Mesendoderm (in vitro differentiated cells): Measurements from ENCODE around the gene SWSAP1.

ENCODE experiments used
- DNase-seq: peaks from one replicate; pipeline ENCODE4 v3.0.0; 2013
- H2AK5ac ChIP-seq: 2 replicates; pipeline ENCODE4 v1.6.1; 2013; ENCODE audit warnings: low read length, inconsistent platforms
- H2BK120ac ChIP-seq: 2 replicates; pipeline ENCODE4 v1.6.1; 2013; ENCODE audit warnings: low read depth, mild to moderate bottlenecking, low read length, moderate library complexity, mixed read lengths
- H2BK15ac ChIP-seq: replicated peaks from 2 replicates; pipeline ENCODE4 v1.6.1; 2013; ENCODE audit warnings: low read depth, mild to moderate bottlenecking, moderate library complexity
- H2BK5ac ChIP-seq: 2 replicates; pipeline ENCODE4 v1.6.1; 2013; ENCODE audit warnings: low read length, inconsistent platforms
- H3K18ac ChIP-seq: 2 replicates; pipeline ENCODE4 v1.6.1; 2013; ENCODE audit warnings: mild to moderate bottlenecking, low read length, mixed read lengths
- H3K23ac ChIP-seq: one replicate; pipeline ENCODE4 v1.6.1; 2013; ENCODE audit warnings: low read length
- H3K27ac ChIP-seq: 2 replicates; pipeline ENCODE4 v1.5.1; 2013; ENCODE audit warnings: low read depth, mild to moderate bottlenecking, inconsistent platforms, low read length, moderate library complexity
- H3K27me3 ChIP-seq: 2 replicates; pipeline ENCODE4 v1.6.1; 2013; ENCODE audit warnings: low read length, control low read depth, mild to moderate bottlenecking, inconsistent platforms; ENCODE audit not compliant: insufficient read depth, poor library complexity
- H3K36me3 ChIP-seq: 2 replicates; pipeline ENCODE4 v1.6.1; 2013; ENCODE audit warnings: low read length, inconsistent platforms; ENCODE audit not compliant: control insufficient read depth, insufficient read depth
- H3K4ac ChIP-seq: one replicate; pipeline ENCODE4 v1.6.1; 2013; ENCODE audit warnings: low read depth, mild to moderate bottlenecking, low read length, moderate library complexity
- H3K4me1 ChIP-seq: 2 replicates; pipeline ENCODE4 v1.6.1; 2013; ENCODE audit warnings: low read depth, low read length, inconsistent platforms; ENCODE audit not compliant: control insufficient read depth
- H3K4me2 ChIP-seq: 2 replicates; pipeline ENCODE4 v1.6.1; 2013; ENCODE audit warnings: low read length
- H3K4me3 ChIP-seq: 2 replicates; pipeline ENCODE4 v1.5.1; 2013; ENCODE audit warnings: mild to moderate bottlenecking, low read length
- H3K56ac ChIP-seq: one replicate; pipeline ENCODE4 v1.6.1; 2013; ENCODE audit warnings: low read length
- H3K79me1 ChIP-seq: 2 replicates; pipeline ENCODE4 v1.6.1; 2013; ENCODE audit warnings: low read length, inconsistent platforms
- H3K79me2 ChIP-seq: 2 replicates; pipeline ENCODE4 v1.6.1; 2013; ENCODE audit warnings: mild to moderate bottlenecking, low read length; ENCODE audit not compliant: control insufficient read depth, insufficient read depth
- H3K9ac ChIP-seq: 2 replicates; pipeline ENCODE4 v1.6.1; 2013; ENCODE audit warnings: low read length, inconsistent platforms
- H4K5ac ChIP-seq: one replicate; pipeline ENCODE4 v1.6.1; 2013; ENCODE audit warnings: low read length
- H4K8ac ChIP-seq: one replicate; pipeline ENCODE4 v1.6.1; 2013; ENCODE audit warnings: low read depth, mild to moderate bottlenecking, control low read depth, low read length, moderate library complexity
- WGBS: extraction: QIAGEN DNeasy Blood & Tissue Kit; methylation state at CpG from one replicate; pipeline ENCODE4 v1.1.7; 2013; ENCODE audit warnings: low lambda C conversion rate, missing lambda C conversion rate; ENCODE audit not compliant: insufficient coverage; ENCODE audit errors: extremely low coverage; 5-methylcytosine and 5-hydroxymethylcytosine counted together

Gene SWSAP1

DNA sequence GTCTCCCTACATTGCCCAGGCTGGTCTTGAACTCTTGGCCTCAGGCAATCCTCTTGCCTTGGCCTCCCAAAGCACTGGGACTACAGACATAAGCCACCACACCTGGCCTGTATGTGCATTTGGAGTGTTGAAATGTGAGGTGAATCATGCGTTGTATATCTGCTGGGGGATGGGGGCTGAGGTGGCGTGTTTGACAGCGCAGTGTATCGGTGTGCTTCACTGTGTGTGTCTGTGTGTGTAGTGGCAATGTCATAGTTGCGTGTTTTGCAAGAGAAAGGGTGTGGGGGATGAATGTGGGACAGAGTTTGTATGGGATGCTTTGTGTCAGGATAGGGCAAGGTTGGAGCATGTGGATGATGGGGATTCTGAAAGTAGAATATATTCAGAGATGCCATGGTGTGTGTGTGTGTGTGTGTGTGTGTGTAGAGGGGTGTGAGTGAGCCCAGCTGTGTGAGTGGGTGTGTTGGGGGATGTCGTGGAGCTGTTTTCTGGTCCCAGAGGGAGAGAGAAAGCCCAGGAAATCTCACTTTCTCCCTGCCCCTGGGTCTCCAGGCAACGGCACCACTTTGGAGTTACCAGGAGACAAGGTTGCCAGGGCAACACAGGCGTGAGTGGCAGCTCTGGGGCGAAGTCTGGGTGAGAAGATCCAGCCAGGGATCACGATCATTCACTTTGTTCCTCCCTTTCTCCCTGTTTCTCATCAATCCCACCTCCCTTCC lies 1.1 kb upstream of the SWSAP1 start:
- Histone ChIP-seq H3K23ac (no peak overlapping the region), H4K8ac (no peak overlapping the region), H3K4me1 (no peaks in the 10 kb centered on the region), H3K56ac (no peak overlapping the region), H3K36me3 (no peaks in the 10 kb centered on the region), H3K27me3 (no peaks in the 10 kb centered on the region), H3K4ac (no peak overlapping the region), H2BK5ac (no peak overlapping the region), H2AK5ac (no peak overlapping the region), H3K27ac (no peak overlapping the region), H4K5ac (no peak overlapping the region), H3K18ac (no peak overlapping the region), H3K9ac (no peak overlapping the region), H3K79me1 (no peaks in the 10 kb centered on the region), H3K4me3 (no peak overlapping the region), H3K79me2 (no peaks in the 10 kb centered on the region), H3K4me2 (no peak overlapping the region), H2BK120ac (no peak overlapping the region), H2BK15ac (no peak overlapping the region)
- DNase-seq: peak; percentile 82
- whole genome bisulfite sequencing: no CpG with 5 or more reads among the region's 10 CpGs

GRCh38 chr19:11373885-11374432 lies 507 bp upstream of the SWSAP1 start:
- H3K79me2 ChIP-seq: no peaks in the 10 kb centered on the region
- no peak overlapping the region for H2BK15ac ChIP-seq
- H4K8ac ChIP-seq: no peak overlapping the region
- H3K27ac ChIP-seq: no peak overlapping the region
- DNase-seq: no peak
- no peak overlapping the region for H3K56ac ChIP-seq
- H2BK5ac ChIP-seq: no peak overlapping the region
- no peak overlapping the region for H3K23ac ChIP-seq
- H4K5ac ChIP-seq: no peak overlapping the region
- H3K79me1 ChIP-seq: no peaks in the 10 kb centered on the region
- H3K4ac ChIP-seq: no peak overlapping the region
- no peaks in the 10 kb centered on the region for H3K36me3 ChIP-seq
- H3K18ac ChIP-seq: no peak overlapping the region
- H3K4me2 ChIP-seq: peak overlapping the region; percentile 48
- WGBS: no CpG with 5 or more reads among the region's 11 CpGs
- no peaks in the 10 kb centered on the region for H3K27me3 ChIP-seq
- no peak overlapping the region for H2AK5ac ChIP-seq
- H3K4me3 ChIP-seq: no peak overlapping the region
- H3K4me1 ChIP-seq: no peaks in the 10 kb centered on the region
- no peak overlapping the region for H3K9ac ChIP-seq
- H2BK120ac ChIP-seq: no peak overlapping the region

DNA sequence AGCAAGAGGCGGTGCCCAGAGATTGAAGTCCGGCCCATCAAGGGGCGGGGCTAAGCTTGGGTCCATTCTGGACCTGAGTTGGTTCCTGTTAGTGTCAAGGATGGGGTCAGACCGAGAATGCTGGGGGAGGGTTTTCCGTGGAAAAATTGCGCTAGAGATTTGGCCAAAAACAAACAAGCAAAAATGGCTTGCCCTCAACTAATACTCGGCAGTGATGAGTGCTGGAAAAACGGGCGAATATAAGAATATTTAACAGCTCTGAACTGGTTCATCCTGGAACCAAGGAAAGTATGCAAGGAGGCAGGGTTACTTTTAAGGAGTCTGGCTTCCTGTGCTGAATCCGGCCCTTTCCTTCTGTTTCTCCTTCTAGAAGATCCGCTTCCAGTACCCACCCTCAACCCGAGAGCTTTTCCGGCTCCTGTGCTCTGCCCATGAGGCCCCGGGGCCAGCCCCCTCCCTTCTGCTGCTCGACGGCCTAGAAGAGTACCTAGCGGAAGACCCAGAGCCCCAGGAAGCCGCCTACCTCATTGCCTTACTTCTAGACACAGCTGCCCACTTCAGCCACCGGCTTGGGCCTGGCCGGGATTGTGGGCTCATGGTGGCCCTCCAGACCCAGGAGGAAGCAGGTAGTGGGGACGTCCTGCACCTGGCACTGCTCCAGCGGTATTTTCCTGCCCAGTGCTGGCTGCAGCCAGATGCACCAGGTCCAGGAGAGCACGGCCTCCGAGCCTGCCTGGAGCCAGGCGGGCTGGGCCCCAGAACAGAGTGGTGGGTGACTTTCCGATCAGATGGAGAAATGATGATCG lies 880 bp downstream of the SWSAP1 start:
- Histone ChIP-seq H3K56ac (peak overlapping the region; percentile 88), H2BK15ac (no peak overlapping the region), H3K18ac (peak overlapping the region; percentile 7), H3K4ac (peak overlapping the region; percentile 17), H4K8ac (no peak overlapping the region), H3K4me1 (no peaks in the 10 kb centered on the region), H3K23ac (no peak overlapping the region), H3K27ac (peak overlapping the region; percentile 20), H3K27me3 (no peaks in the 10 kb centered on the region), H3K79me2 (no peaks in the 10 kb centered on the region), H3K36me3 (no peaks in the 10 kb centered on the region), H3K4me3 (peak overlapping the region; percentile 46), H3K9ac (peak overlapping the region; percentile 63), H2BK5ac (no peak overlapping the region), H3K4me2 (peak overlapping the region; percentile 65), H3K79me1 (no peaks in the 10 kb centered on the region), H2BK120ac (no peak overlapping the region), H2AK5ac (no peak overlapping the region), H4K5ac (no peak overlapping the region)
- DNase-seq: peak; percentile 72
- WGBS: no CpG with 5 or more reads among the region's 27 CpGs

DNA sequence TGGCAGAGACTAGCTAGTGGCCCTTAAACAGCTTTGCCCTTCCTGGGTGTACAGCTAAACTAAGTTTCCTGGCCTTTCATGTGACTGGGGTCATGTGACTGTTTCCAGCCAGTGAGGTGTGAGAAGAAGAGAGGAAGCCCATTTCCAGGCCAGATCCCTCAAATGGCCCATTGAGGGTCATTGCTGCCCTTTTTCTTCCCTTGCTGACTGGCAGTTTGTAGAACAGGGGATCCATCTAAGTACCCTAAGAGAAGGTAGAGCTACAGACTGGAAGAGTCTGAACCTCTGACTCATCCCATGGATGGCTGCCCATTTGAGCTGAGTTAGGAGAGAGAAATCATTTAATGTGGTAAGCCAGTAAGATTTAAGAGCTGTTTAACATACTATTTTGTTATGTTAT lies 2.8 kb downstream of the SWSAP1 start:
- no peak overlapping the region for H3K4me3 ChIP-seq
- H3K36me3 ChIP-seq: no peaks in the 10 kb centered on the region
- H3K4me1 ChIP-seq: no peaks in the 10 kb centered on the region
- DNase-seq: no peak
- H2AK5ac ChIP-seq: no peak overlapping the region
- no peak overlapping the region for H3K27ac ChIP-seq
- no peaks in the 10 kb centered on the region for H3K79me2 ChIP-seq
- no peak overlapping the region for H2BK15ac ChIP-seq
- H3K56ac ChIP-seq: no peak overlapping the region
- no peaks in the 10 kb centered on the region for H3K27me3 ChIP-seq
- H3K4ac ChIP-seq: no peak overlapping the region
- no peak overlapping the region for H3K4me2 ChIP-seq
- H4K8ac ChIP-seq: no peak overlapping the region
- H3K9ac ChIP-seq: no peak overlapping the region
- H2BK120ac ChIP-seq: no peak overlapping the region
- no peak overlapping the region for H3K23ac ChIP-seq
- no peak overlapping the region for H3K18ac ChIP-seq
- peak overlapping the region; percentile 97 for H4K5ac ChIP-seq
- no peak overlapping the region for H2BK5ac ChIP-seq
- H3K79me1 ChIP-seq: no peaks in the 10 kb centered on the region

GRCh38 chr19:11377756-11378155 lies 3.3 kb downstream of the SWSAP1 start:
- Histone ChIP-seq H3K56ac (no peak overlapping the region), H3K9ac (no peak overlapping the region), H2AK5ac (no peak overlapping the region), H3K4me2 (no peak overlapping the region), H4K5ac (no peak overlapping the region), H3K79me1 (no peaks in the 10 kb centered on the region), H3K4ac (no peak overlapping the region), H3K4me1 (no peaks in the 10 kb centered on the region), H3K4me3 (no peak overlapping the region), H3K27me3 (no peaks in the 10 kb centered on the region), H3K79me2 (no peaks in the 10 kb centered on the region), H2BK120ac (no peak overlapping the region), H2BK5ac (no peak overlapping the region), H3K18ac (no peak overlapping the region), H3K23ac (no peak overlapping the region), H4K8ac (no peak overlapping the region), H2BK15ac (no peak overlapping the region), H3K36me3 (no peaks in the 10 kb centered on the region), H3K27ac (no peak overlapping the region)
- DNase-seq: no peak
- no CpG with 5 or more reads among the region's 3 CpGs for WGBS
